HG03469 (cell line): ENCODE measurements around the gene GATA5.

Experiments used
- ATAC-seq: cut with Tn5 transposase; IDR thresholded peaks from one replicate; pipeline ENCODE4 v1.9.1; 2021; ENCODE audit warnings: mild to moderate bottlenecking, moderate library complexity, moderate number of reproducible peaks; ENCODE audit not compliant: unreplicated experiment

Gene GATA5

DNA sequence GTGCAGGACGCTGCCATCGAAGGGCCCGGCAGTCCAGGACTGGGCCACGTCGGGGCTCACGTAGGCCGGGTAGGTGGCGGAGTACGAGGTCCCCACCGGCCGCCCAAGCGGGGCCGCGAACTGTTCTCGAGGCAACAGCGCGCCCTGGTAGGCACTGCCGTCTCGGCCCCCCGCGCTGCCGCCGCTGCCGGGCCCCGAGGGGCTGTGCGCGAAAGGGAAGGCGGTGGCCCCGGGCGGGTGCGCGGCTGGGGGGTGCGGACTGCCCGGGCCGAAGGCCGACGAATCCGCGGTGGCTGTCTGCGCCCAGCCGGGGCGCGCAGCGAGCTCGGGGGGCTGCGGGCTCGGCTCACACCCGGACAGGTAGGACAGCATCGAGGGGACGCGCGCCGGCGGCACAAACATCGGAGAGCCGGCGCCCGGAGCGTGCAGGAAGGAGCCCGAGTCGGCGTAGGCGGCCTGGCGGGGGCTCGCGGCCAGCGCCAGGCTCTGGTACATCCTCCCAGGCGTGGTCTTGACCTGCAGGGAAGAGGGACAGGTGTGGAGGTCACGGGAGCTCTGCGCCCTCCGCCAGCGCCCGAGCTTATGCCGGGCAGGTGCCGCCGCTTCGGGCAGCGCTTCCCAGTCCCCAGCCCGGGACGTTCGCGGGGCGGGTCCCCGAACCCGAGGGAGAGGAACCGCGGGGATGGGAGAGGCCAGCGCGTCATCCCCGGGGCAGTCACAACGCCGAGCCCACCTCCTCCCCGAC is 596 bp downstream of the GATA5 start:
- ATAC-seq = no peak

DNA sequence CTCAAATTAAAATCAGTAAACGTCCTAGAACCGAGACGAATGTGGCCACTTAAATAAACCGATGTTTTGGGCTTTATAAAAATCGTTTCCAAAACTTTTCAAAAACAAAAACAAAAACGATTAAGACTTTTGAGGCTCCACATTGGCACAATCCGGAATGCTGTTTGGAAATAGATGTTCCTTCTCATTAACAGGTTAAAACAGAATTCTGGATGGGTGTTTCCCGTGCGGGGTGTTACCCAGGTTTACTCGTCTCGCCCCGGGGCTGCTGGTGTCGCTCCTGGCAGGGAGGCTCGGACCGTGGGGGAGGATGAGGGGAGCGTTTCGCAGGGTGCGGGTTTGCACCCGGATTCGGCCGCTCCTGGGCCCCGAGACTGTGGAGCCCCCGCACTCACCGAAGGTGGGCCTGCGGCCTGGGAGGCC is 1.2 kb downstream of the GATA5 start:
- ATAC-seq = no peak

- ATAC-seq = no peak
Observed at GRCh38 chr20:62473717-62474603, 1.8 kb downstream of the GATA5 start.

- ATAC-seq = no peak
Observed at GRCh38 chr20:62472941-62473585, 2.7 kb downstream of the GATA5 start.

- no peak for ATAC-seq
Observed at GRCh38 chr20:62472138-62472940, 3.5 kb downstream of the GATA5 start.

- no peak for ATAC-seq
Observed at GRCh38 chr20:62470459-62470858, 5.3 kb downstream of the GATA5 start.

DNA sequence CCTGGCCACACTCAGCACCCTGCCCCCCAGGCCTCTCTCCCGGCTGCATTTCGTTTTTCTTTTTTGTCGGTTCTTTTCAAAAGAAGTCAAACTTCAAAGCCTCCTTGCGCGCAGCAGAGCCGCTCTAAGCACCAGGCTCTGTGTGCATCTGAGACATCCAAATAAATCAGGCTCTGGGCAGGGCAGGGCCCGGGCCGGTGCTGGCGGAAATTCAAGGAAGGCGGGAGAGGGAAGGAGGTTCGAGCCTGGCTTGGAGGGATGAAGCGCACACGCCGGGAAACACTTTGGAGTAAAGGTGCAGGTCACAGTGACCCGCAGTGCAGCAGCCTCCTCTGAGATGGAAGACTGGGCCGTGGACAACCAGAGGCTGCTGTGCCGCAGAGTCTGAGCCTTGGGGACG is 5.8 kb downstream of the GATA5 start:
- ATAC-seq = no peak

- ATAC-seq = no peak
Observed at GRCh38 chr20:62469352-62469751, 6.4 kb downstream of the GATA5 start.

GRCh38 chr20:62466806-62467537 is 8.8 kb downstream of the GATA5 start:
- ATAC-seq = no peak

- no peak for ATAC-seq
Observed at GRCh38 chr20:62466072-62466760, 9.6 kb downstream of the GATA5 start.

DNA sequence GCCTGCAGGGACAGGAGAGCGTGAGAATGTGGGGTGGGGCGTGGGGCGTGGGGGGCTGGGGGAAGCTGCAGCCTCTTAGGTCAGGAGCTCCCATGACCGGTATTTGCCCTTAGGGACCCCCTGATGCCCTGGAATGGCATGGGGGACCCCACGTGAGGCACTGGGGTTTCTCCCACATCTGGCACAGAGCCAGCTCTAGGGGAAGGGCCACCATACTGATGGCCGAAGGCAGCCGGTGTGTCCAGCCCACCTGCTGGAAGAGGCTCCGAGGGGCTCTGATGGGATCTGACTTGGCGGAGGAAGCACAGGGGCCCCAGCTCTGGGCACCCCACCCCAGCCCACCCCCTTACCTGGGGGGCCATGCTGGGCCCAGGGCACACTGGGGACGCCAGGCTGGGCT is 10.8 kb downstream of the GATA5 start:
- ATAC-seq = no peak

DNA sequence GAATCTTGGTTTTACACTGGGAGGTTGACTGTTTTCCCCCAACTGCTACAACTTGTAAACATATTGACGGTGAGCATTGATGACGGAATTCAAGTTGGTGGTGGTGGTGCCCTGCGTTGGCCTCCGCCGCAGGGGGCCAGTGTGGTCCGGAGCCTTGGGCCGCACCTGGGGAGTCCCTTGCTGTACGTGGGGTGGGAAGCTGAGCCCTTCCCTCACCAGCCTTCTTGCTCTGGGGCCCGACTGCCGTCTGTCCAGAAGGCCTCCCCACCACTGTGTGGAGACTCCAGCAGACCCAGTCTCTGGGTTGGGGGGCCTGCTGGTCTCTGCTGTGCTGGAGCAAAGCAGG is 11.4 kb downstream of the GATA5 start:
- ATAC-seq = no peak

DNA sequence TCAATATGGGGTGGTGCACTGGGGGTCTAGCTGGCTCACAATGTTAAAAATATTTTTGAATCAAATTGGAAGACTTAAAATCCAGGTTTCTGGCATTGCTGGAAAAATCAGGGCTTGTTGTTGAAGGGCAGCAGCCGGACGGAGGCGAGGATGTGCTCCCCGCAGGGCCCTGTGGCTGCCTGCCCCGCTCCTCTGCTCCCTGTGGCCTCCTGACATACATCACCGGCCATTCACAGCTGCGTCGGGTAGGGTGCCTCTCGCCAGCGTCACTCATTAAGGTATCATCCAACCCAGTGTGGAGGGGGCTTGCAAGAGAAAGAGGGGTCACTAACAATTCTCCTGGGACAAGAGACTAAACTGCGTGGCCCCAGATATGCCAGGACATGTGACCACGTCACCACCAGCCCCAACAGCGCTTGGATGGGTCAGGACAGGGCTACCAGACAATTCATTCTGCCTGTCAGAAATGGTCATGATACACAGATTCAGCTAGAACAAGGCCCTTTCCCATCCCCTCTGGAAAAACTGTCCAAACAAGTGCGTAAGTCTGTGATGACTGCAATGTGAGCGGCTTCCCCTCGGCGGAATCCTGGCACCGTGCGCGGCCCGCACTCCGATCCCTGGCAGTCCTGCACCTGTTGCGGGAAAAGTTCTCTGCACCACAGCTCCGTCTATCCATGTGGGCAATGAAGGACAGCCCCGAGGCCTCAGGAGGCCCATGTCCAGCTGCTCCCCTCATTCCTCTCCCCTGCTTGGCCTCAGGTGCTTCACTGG is 12.0 kb downstream of the GATA5 start:
- no peak for ATAC-seq

DNA sequence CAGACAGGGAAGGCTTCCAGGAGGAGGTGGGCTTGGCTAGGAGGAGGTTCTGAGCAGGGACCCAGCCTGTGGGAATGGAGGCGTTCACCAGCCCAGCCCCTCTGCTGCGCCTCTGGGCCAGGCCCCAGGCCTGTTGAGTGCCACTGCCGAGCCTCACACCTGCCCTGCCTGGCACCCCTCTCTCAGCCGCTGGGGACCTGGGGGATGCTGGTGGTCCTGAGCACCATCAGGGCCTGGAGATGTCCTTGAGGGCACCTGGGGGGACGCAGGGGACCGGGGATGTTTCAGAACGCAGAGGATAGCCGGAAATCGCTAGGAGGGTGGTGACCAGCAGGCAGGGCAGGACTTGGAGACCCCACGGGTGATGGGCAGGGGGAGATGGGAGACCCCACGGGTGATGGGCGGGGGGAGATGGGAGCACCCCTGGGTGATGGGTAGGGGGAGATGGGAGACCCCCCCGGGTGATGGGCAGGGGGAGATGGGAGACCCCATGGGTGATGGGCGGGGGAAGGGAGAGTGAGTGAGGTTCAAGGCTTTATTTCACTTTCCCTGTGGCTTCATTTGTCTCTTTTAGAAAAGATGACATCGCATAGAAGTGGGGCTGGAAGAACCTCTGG is 12.7 kb downstream of the GATA5 start:
- no peak for ATAC-seq

- no peak for ATAC-seq
Observed at GRCh38 chr20:62461834-62462233, 14.0 kb downstream of the GATA5 start.

GRCh38 chr20:62461157-62461556 is 14.6 kb downstream of the GATA5 start:
- no peak for ATAC-seq

- ATAC-seq = no peak
Observed at GRCh38 chr20:62460678-62461077, 15.1 kb downstream of the GATA5 start.

GRCh38 chr20:62459488-62459887 is 16.3 kb downstream of the GATA5 start:
- no peak for ATAC-seq
